Esophagus muscularis mucosa (tissue), 4 donors: ENCODE measurements around the gene KCNJ3. TPM values are rescaled to one million over a fixed set of nuclear protein-coding genes. Genes with fewer than 3 reads are reported as not detected.

Experiments
- DNase-seq: peaks from one replicate; pipeline ENCODE4 v3.0.0-alpha.2; 2017; ENCODE audit errors: extremely low spot score
- H3K27ac ChIP-seq, 4 donors: fragments of 200-600 bp; sonication (generic); replicated peaks in 1 of 4; 1 replicate in 3 of 4; 2 replicates in 1 of 4; pipeline ENCODE4 v1.5.1; 2016 to 2019; ENCODE audit warnings: mild to moderate bottlenecking in 1 of 4
- H3K27me3 ChIP-seq, 4 donors: fragments of 200-600 bp; sonication (generic); one replicate each; pipeline versions ENCODE4 v1.5.1 to v1.6.0; 2016 to 2019
- H3K36me3 ChIP-seq, 4 donors: fragments of 200-600 bp; sonication (generic); one replicate each; pipeline ENCODE4 v1.5.1; 2016 to 2019
- H3K4me1 ChIP-seq, 4 donors: fragments of 200-600 bp; sonication (generic); one replicate each; pipeline ENCODE4 v1.5.1; 2016 to 2019
- H3K4me3 ChIP-seq, 4 donors: fragments of 200-600 bp; sonication (generic); 1 replicate in 2 of 4; 2 replicates in 2 of 4; pipeline ENCODE4 v1.5.1; 2016 to 2019; ENCODE audit warnings: mild to moderate bottlenecking in 4 of 4, moderate library complexity in 1 of 4
- H3K9me3 ChIP-seq, 4 donors: fragments of 200-600 bp; sonication (generic); 1 replicate in 3 of 4; 2 replicates in 1 of 4; pipeline ENCODE4 v1.5.1; 2016 to 2019
- CTCF ChIP-seq, 3 experiments: fragments of 200-600 bp in 2 of 3; fragments of 450-650 bp in 1 of 3; sonication (generic) in 2 of 3; IDR thresholded peaks; one replicate each; pipeline ENCODE4 v1.5.1; 2017 to 2019; ENCODE audit warnings: antibody characterized with exemption in 3 of 3, mild to moderate bottlenecking in 2 of 3, moderate library complexity in 1 of 3
- EP300 ChIP-seq: sonication (generic); formaldehyde crosslinking; IDR thresholded peaks from one replicate; pipeline ENCODE4 v1.6.1; 2017; ENCODE audit warnings: antibody characterized with exemption
- POLR2A ChIP-seq: fragments of 450-650 bp; IDR thresholded peaks from one replicate; pipeline ENCODE4 v1.6.1; 2017; ENCODE audit warnings: antibody characterized with exemption, moderate library complexity, mild to moderate bottlenecking, low read depth
- POLR2AphosphoS5 ChIP-seq, 2 donors: sonication (generic); formaldehyde crosslinking; IDR thresholded peaks; one replicate each; pipeline ENCODE4 v1.6.1; 2017; ENCODE audit warnings: antibody characterized with exemption in 2 of 2
- WGBS: methylation state at CpG from one replicate; pipeline ENCODE4 v1.1.5; 2018; 5-methylcytosine and 5-hydroxymethylcytosine counted together
- intact Hi-C: fragments of 100-400 bp; cut with DNase I; formaldehyde crosslinking; loops from one replicate; pipeline ENCODE4 v1.15.1; 2023
- total RNA-seq, 4 donors: library from RNA; depleted of rRNA; stranded (reverse); fragments of >200 nt; gene quantifications; one replicate each; pipeline versions ENCODE4 v1.1.0 to v1.2.1, GENCODE V29; 2016

The KCNJ3 gene
- total RNA-seq, 4 donors from 2014 or later, result 1.1 to 5.6 (median 4.7) TPM

- DNase-seq, result no peak
- no peak overlapping the region for H3K27ac ChIP-seq
- intact Hi-C loops, result no loop called here
- H3K4me3 ChIP-seq, result no peak overlapping the region
- WGBS, result 70% methylated on average over 2 of the region's 2 CpGs
- H3K9me3 ChIP-seq, result no peaks in the 10 kb centered on the region
- no peaks in the 10 kb centered on the region for H3K4me1 ChIP-seq
- TF ChIP-seq CTCF (IDR thresholded peaks at IDR 0.05) (no peak), POLR2A (no peak), POLR2AphosphoS5 (IDR thresholded peaks at IDR 0.05) (no peak), EP300 (no peak)
- no peaks in the 10 kb centered on the region for H3K36me3 ChIP-seq
- no peaks in the 10 kb centered on the region for H3K27me3 ChIP-seq
Observed at GRCh38 chr2:154836632-154837031, 138.1 kb downstream of the KCNJ3 start.

- Histone ChIP-seq H3K9me3 (no peaks in the 10 kb centered on the region), H3K36me3 (no peaks in the 10 kb centered on the region), H3K4me3 (no peak overlapping the region), H3K4me1 (no peaks in the 10 kb centered on the region), H3K27ac (no peak overlapping the region), H3K27me3 (no peaks in the 10 kb centered on the region)
- WGBS, result 83% methylated on average over 2 of the region's 2 CpGs
- intact Hi-C loops, result no loop called here
- TF ChIP-seq EP300 (no peak), CTCF (IDR thresholded peaks at IDR 0.05) (no peak), POLR2AphosphoS5 (IDR thresholded peaks at IDR 0.05) (no peak), POLR2A (no peak)
- DNase-seq, result no peak
Observed at GRCh38 chr2:154837035-154837434, 138.5 kb downstream of the KCNJ3 start.

DNA sequence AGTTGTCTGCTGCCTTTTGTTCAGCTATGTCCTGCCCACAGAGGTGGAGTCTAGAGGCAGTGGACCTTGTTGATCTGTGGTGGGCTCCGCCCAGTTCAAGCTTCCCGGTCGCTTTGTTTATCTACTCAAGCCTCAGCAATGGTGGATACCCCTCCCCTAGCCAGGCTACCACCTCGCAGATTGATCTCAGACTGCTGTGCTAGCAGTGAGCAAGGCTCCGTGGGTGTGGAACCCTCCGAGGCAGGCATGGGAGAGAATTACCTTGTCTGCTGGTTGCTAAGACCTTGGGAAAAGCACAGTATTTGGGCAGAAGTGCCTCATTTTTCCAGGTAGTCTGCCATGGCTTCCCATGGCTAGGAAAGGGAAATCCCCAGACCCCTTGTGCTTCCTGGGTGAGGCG lies 146.0 kb downstream of the KCNJ3 start:
- intact Hi-C loops, result no loop called here
- TF ChIP-seq POLR2A (no peak), EP300 (no peak), CTCF (IDR thresholded peaks at IDR 0.05) (no peak), POLR2AphosphoS5 (IDR thresholded peaks at IDR 0.05) (no peak)
- no peaks in the 10 kb centered on the region for H3K36me3 ChIP-seq
- H3K4me1 ChIP-seq, result peaks cover 0 to 11% (median 0%) of the 10 kb centered on the region in 4 donors
- no peak overlapping the region for H3K4me3 ChIP-seq
- WGBS, result 87% methylated on average over 4 of the region's 7 CpGs
- DNase-seq, result no peak
- H3K27me3 ChIP-seq, result no peaks in the 10 kb centered on the region
- no peaks in the 10 kb centered on the region for H3K9me3 ChIP-seq
- H3K27ac ChIP-seq, result no peak overlapping the region

DNA sequence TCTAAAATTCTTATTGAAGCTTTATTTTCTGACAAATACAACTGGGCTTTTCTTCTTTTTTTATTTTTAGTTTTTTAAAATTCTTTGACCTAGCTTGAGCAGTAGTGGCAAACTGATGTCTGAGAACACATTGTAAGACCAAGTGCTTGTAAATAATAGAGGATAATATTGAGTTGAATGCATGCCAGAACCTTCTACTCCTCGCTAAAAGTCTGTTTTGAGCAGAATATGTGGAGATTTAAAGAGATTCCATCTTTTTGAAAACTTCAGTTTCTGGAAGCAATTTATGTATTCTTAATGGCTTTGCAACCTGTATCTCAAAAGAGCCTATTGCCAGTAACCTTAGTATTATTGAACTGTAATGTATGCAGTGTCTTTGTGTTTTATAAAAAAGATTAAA lies 148.3 kb downstream of the KCNJ3 start:
- WGBS, result 13% methylated on average over 1 of the region's 1 CpG

More for the DNA sequence above, 148.3 kb downstream of the KCNJ3 start:
- no peak for TF ChIP-seq POLR2AphosphoS5 (IDR thresholded peaks at IDR 0.05)
- TF ChIP-seq EP300, result no peak
- TF ChIP-seq CTCF (IDR thresholded peaks at IDR 0.05), result no peak
- TF ChIP-seq POLR2A, result no peak
- Histone ChIP-seq H3K27ac (no peak overlapping the region), H3K4me3 (no peak overlapping the region), H3K9me3 (no peaks in the 10 kb centered on the region), H3K4me1 (peaks cover 0 to 13% (median 0%) of the 10 kb centered on the region in 4 donors), H3K36me3 (no peaks in the 10 kb centered on the region), H3K27me3 (no peaks in the 10 kb centered on the region)
- intact Hi-C loops, result no loop called here
- DNase-seq, result no peak
